Peyer's patch (tissue), 4 donors: Measurements from ENCODE around the gene EXOSC9. TPM values are rescaled to one million over a fixed set of nuclear protein-coding genes. Genes with fewer than 3 reads are reported as not detected.
A peak's percentile ranks its signal among the peaks of the same experiment; 100 is the strongest.

Source experiments
- DNase-seq, 3 donors: peaks; one replicate each; pipeline ENCODE4 v3.0.0-alpha.2; 2017 to 2019
- H3K27ac ChIP-seq, 4 donors: fragments of 200-600 bp; sonication (generic); one replicate each; pipeline ENCODE4 v1.5.1; 2016 to 2019
- H3K27me3 ChIP-seq, 2 donors: fragments of 200-600 bp; sonication (generic); one replicate each; pipeline ENCODE4 v1.5.1; 2019
- H3K36me3 ChIP-seq, 3 donors: fragments of 200-600 bp; sonication (generic); one replicate each; pipeline ENCODE4 v1.5.1; 2016 to 2019
- H3K4me1 ChIP-seq, 4 donors: fragments of 200-600 bp; sonication (generic); one replicate each; pipeline ENCODE4 v1.5.1; 2016 to 2019
- H3K4me3 ChIP-seq, 4 donors: fragments of 200-600 bp; sonication (generic); 1 replicate in 3 of 4; 2 replicates in 1 of 4; pipeline ENCODE4 v1.5.1; 2016 to 2019; ENCODE audit warnings: mild to moderate bottlenecking in 1 of 4
- H3K9me3 ChIP-seq, 4 donors: fragments of 200-600 bp; sonication (generic); one replicate each; pipeline ENCODE4 v1.5.1; 2016 to 2019; ENCODE audit warnings: mild to moderate bottlenecking in 1 of 4
- POLR2A ChIP-seq, 2 donors: fragments of 450-650 bp; IDR thresholded peaks; one replicate each; pipeline ENCODE4 v1.5.1; 2017; ENCODE audit warnings: antibody characterized with exemption in 2 of 2, mild to moderate bottlenecking in 2 of 2, moderate library complexity in 2 of 2
- total RNA-seq, 4 donors: library from RNA; depleted of rRNA; stranded (reverse); fragments of >200 nt; gene quantifications; one replicate each; pipeline ENCODE4 v1.1.0, GENCODE V29; 2016
- TF ChIP-seq, protein P1 (sequence below), 6 experiments: fragments of 450-650 bp in 4 of 6; fragments of 200-600 bp in 2 of 6; sonication (generic) in 1 of 6; IDR thresholded peaks; one replicate each; pipeline ENCODE4 v1.5.1; 2017 to 2019; ENCODE audit warnings: antibody characterized with exemption in 6 of 6, mild to moderate bottlenecking in 3 of 6, moderate library complexity in 1 of 6

EXOSC9 gene
- total RNA-seq, 4 donors from 2014 or later, result 9.5 to 69.3 (median 17.9) TPM

DNA sequence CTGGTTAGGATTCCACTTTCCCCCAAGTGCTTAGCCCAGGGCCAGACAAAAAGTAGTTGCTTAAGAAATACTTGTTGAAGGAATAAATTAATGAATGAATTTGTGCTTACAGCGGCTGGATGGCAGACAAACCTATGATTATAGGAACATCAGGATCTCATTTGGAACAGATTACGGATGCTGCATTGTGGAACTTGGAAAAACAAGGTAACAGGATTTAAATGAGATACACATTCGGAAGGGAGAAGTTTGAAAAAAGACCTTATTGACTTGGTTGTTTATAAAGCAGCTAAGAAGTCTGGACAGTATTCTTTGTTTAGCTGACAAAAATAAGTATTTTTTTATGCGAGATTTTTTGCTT lies 572 bp downstream of the EXOSC9 start:
- DNase-seq, result no peak
- peaks cover 0 to 12% (median 2%) of the 10 kb centered on the region in 4 donors for H3K4me1 ChIP-seq
- peak overlapping the region; percentile 83 to 93 (median 87) for H3K27ac ChIP-seq
- peak overlapping the region; percentile 67 to 76 (median 71) for H3K4me3 ChIP-seq
- H3K36me3 ChIP-seq, result peaks cover 0 to 37% (median 0%) of the 10 kb centered on the region in 3 donors
- no peaks in the 10 kb centered on the region for H3K27me3 ChIP-seq
- H3K9me3 ChIP-seq, result no peaks in the 10 kb centered on the region
- no peak for TF ChIP-seq POLR2A (IDR thresholded peaks at IDR 0.05)
- TF ChIP-seq, protein P1, sequence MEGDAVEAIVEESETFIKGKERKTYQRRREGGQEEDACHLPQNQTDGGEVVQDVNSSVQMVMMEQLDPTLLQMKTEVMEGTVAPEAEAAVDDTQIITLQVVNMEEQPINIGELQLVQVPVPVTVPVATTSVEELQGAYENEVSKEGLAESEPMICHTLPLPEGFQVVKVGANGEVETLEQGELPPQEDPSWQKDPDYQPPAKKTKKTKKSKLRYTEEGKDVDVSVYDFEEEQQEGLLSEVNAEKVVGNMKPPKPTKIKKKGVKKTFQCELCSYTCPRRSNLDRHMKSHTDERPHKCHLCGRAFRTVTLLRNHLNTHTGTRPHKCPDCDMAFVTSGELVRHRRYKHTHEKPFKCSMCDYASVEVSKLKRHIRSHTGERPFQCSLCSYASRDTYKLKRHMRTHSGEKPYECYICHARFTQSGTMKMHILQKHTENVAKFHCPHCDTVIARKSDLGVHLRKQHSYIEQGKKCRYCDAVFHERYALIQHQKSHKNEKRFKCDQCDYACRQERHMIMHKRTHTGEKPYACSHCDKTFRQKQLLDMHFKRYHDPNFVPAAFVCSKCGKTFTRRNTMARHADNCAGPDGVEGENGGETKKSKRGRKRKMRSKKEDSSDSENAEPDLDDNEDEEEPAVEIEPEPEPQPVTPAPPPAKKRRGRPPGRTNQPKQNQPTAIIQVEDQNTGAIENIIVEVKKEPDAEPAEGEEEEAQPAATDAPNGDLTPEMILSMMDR (IDR thresholded peaks at IDR 0.05), result no peak

DNA sequence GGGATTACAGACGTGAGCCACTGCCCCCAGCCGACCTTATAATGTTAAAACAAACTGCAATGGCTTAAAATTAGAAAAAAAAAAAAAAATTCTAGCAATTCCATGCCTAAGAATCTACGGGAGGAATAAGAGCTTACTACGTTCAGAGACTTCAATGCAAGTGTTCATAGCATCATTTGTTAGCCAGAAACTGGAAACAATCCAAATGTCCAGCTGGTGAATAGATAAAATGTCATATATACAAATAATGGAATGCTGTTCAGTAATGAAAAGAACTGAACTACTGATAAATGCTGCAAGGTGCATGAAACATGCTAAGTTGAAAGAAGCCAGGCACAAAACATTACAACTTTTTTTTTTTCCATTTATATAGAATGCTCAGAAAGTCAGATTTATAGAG lies 5.3 kb downstream of the EXOSC9 start:
- no peak for DNase-seq
- peaks cover 0 to 76% (median 0%) of the 10 kb centered on the region in 3 donors for H3K36me3 ChIP-seq
- TF ChIP-seq, protein P1 (IDR thresholded peaks at IDR 0.05), result no peak
- no peak for TF ChIP-seq POLR2A (IDR thresholded peaks at IDR 0.05)

DNA sequence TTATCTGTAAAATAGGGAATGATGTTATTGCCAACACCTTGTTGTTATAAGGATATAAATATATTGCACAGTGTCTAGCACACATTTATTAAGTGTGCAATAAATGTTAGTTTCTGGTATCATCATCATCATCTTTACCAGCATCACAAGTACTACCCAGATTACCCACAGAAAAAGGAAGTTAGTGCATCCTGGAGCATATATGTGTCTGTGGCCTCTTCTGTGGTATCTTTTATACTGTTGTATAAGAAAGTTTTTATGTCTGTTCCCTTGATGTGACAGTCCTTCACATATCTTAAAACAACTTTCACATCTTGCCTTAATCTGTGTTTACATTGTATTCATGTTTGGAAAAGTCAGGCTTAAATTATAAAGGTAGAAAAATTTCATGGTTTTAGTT lies 10.0 kb downstream of the EXOSC9 start:
- Histone ChIP-seq H3K4me3 (no peak overlapping the region), H3K9me3 (no peaks in the 10 kb centered on the region), H3K27me3 (no peaks in the 10 kb centered on the region), H3K27ac (no peak overlapping the region), H3K4me1 (no peaks in the 10 kb centered on the region), H3K36me3 (peaks cover 0 to 90% (median 0%) of the 10 kb centered on the region in 3 donors)
- DNase-seq, result no peak
- TF ChIP-seq, protein P1 (IDR thresholded peaks at IDR 0.05), result no peak
- TF ChIP-seq POLR2A (IDR thresholded peaks at IDR 0.05), result no peak

More for the DNA sequence above, 5.3 kb downstream of the EXOSC9 start:
- no peaks in the 10 kb centered on the region for H3K9me3 ChIP-seq
- H3K4me1 ChIP-seq, result peaks cover 0 to 12% (median 2%) of the 10 kb centered on the region in 4 donors
- H3K4me3 ChIP-seq, result no peak overlapping the region
- H3K27me3 ChIP-seq, result no peaks in the 10 kb centered on the region
- H3K27ac ChIP-seq, result no peak overlapping the region

DNA sequence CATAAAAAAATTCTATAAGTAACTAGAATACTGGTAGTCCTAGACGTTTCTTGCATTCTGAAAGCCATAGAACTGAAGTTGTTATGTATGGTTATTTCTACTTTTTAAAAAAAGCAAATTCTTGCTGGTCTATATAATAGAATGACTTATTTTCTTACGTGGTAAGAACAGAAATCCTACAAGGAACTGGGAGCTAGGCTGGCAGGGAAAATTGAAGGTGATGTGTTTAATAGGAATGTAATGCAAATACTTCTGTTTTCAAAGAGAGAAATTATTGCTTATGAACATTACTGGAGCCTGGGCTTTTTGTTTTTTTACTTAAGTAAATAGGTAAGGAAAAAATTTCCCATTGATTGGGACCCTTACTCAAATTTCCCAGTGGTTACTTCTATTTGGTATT lies 13.6 kb downstream of the EXOSC9 start:
- Histone ChIP-seq H3K4me3 (no peak overlapping the region), H3K27me3 (no peaks in the 10 kb centered on the region), H3K27ac (no peak overlapping the region), H3K9me3 (no peaks in the 10 kb centered on the region), H3K36me3 (peaks cover 0 to 89% (median 0%) of the 10 kb centered on the region in 3 donors), H3K4me1 (no peaks in the 10 kb centered on the region)
- no peak for DNase-seq
- TF ChIP-seq, protein P1 (IDR thresholded peaks at IDR 0.05), result no peak
- no peak for TF ChIP-seq POLR2A (IDR thresholded peaks at IDR 0.05)

DNA sequence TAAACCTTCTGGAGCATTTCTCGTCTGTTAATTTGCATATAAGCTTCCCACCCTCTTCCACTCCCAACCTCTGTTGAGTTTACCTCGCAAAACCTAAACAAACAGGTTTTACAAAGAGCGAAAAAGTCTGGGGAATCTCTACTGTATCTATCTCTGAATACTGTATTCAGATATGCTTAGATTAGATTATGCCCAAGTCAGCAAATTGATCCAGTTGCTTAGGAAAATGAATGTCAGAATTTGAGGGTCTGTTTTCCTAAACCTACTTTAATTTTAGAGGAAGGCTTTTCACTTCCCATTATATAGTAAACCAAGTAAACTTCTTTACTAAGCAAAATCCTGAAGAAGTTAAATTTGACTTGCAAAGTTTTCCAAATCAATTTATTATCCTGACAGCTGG lies 15.9 kb downstream of the EXOSC9 start:
- DNase-seq, result no peak
- TF ChIP-seq, protein P1 (IDR thresholded peaks at IDR 0.05), result no peak
- no peak for TF ChIP-seq POLR2A (IDR thresholded peaks at IDR 0.05)
- no peaks in the 10 kb centered on the region for H3K27me3 ChIP-seq
- no peaks in the 10 kb centered on the region for H3K4me1 ChIP-seq
- no peaks in the 10 kb centered on the region for H3K9me3 ChIP-seq
- peaks cover 0 to 67% (median 0%) of the 10 kb centered on the region in 3 donors for H3K36me3 ChIP-seq
- H3K4me3 ChIP-seq, result no peak overlapping the region
- H3K27ac ChIP-seq, result no peak overlapping the region

DNA sequence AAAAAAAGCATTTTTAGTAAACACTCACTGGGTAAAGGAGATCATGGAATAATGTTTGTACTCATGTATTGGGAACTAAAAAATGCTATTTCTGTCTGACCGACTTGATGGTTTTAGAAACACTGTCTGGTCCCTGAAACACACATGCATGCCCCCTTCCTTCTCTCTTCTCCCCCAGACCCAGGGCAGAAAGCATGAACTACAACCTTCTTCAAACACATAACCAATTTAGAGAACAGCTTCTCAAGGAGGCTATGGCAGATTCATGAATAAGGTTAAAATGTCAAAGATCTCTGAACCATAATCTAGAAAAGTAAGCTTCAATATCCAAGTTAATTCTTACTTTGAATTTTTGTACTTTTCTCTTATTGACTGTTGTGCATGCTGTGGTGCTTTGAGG lies 16.6 kb downstream of the EXOSC9 start:
- H3K36me3 ChIP-seq, result peaks cover 0 to 61% (median 0%) of the 10 kb centered on the region in 3 donors

More for the DNA sequence above, 16.6 kb downstream of the EXOSC9 start:
- H3K27ac ChIP-seq, result no peak overlapping the region
- H3K9me3 ChIP-seq, result no peaks in the 10 kb centered on the region
- H3K27me3 ChIP-seq, result no peaks in the 10 kb centered on the region
- peaks cover 0 to 6% (median 0%) of the 10 kb centered on the region in 4 donors for H3K4me1 ChIP-seq
- H3K4me3 ChIP-seq, result no peak overlapping the region
- no peak for DNase-seq
- TF ChIP-seq, protein P1 (IDR thresholded peaks at IDR 0.05), result no peak
- TF ChIP-seq POLR2A (IDR thresholded peaks at IDR 0.05), result no peak
